ENCODE results near the gene AGBL1.

- TF ChIP-seq POLR2A (IDR thresholded peaks at IDR 0.05; ENCODE audit: low read length) (no peak), GATA1 (IDR thresholded peaks at IDR 0.05; ENCODE audit: low read depth, low read length) (no peak)
Measured at GRCh38 chr15:86163816-86164215, 84.1 kb downstream of the AGBL1 start.
